NCI-H69 (cell line): ENCODE measurements around the gene TP53I11.

Experiments
- DNase-seq: peaks from one replicate; lab custom pipeline; 2025; lab: John Stamatoyannopoulos, UW

TP53I11 gene

DNA sequence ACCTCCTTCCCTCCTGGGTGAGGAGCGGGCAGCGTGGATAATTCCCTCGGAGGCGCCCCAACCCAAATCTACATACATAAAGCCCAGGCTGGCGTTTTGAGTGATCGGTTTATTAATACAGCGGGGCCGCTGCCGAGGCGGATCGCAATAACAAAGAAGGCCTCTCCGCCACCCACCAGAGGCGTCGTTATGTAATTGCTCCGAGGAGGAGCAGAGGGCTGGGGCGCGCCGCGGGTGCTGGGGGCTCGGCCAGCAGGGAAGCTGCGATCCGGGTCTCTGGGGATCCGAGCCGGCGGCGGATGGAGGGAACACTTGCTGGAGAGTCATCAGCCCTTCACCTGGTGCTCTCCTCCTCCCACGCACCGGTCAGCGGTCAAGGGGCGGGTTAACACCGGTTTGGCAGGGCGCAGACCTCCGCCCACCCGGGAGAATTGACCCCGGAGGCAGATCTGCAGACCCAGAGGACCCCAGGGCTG lies 6.4 kb upstream of the TP53I11 start:
- peak; percentile 93 for DNase-seq

DNA sequence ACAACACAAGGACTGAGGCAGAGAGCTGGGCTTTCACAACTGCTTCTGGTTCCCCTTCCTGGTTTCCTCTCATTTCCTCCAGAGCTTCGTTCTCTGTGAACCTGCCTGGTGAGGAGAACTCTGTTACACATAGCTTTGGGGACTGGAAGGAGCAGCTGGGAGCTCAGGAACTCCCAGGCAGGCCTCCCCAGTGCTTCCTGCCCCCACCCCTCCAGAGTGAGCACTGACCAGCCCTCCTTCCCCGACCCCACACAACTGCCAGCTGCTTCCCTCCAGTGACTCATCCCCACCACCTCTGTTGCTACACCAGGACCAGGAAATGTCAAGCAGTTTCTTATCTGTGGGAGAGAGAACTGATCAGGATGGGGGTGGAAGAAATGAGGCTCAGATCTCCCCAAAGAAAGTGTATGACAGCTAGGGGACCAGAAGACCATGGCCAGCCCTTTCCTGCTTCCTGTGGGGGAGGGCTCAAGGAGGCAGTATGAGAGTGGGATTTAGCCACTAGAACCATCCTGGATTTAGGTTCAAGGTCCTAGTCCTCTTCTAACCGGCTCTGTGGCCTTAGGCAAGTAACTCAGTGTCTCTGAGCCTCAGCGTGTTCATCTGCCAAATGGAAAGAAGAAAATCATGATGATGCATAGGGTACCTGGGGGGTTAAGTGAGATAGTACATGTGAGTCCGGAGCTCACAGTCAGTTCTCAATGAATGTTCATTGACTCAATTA lies 4.5 kb upstream of the TP53I11 start:
- DNase-seq: peak; percentile 86

DNA sequence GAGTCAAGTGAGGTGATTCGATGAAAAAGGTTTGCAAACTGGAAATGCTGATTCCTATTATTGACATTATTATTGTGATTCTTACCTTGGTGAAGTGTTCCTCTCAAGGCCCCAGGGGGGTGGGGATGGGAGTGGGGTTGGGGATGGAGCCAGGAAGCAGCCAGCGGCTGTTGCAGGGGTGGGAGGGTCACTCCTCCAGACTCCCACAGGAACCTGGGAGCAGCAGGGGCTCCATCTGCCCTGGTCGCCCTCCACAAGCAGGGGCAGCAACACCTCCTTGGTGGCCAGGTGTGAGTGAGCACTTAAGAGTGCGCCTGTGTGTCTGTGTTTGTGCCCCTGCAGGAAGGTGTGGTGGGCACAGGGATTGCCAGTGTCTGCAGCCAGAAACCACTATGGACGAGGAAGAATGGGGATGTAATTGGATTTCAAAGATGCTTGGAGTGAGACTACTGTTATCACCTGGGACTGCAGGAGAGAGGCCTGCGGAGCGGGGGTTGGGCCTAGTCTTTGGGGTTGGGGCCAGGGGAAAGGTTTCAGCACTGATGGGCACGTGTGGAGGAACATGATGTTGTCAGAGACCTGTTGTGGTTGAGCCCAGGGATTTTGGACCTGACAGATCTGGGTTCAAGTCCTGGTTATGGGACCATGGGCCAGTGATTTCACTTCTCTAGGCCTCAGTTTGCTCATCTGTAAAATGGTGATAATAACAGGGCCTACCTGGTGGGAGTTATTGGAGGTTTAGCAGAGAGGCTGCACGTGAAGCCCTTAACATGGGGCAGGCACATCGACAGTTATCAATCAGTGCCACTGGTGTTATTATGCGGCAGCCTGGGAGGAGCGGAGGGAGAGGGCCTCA lies 3.6 kb upstream of the TP53I11 start:
- peak; percentile 91 for DNase-seq

DNA sequence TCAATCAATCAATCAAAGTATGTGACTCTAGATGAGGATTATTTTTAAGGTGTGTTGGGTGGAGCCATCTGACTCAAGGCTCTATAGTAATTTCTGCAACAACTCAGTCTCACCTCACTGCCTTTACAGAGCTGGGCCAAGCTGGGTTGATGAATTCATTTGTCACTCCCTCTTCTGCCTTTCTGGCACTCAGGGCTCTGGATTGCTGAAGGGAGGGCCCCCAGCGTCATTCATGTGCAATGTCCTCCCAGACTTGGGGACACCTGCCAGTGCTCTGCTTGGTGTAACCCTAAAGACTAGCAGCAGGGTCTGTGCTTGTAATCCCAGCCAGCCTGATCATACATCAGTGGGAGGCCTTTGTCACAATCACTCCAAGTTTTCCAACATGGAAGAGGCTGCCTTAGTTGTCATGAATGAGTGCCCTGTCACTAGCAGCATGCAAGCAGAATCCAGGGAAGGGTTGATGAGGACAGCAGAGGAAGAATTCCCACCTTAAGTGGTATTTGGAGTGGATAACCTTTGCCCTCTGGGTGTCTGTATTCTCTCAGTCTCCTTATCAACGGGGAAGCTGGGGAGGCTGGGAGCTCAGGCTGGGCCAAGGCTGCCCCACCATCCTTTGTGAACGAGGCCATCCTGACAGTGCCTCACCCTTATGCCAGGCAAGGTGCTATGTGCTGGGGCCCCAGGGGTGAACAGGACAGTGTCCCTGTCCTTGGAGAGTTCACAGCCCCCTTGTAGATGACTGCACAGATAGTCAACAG lies 2.0 kb upstream of the TP53I11 start:
- DNase-seq: peak; percentile 43

DNA sequence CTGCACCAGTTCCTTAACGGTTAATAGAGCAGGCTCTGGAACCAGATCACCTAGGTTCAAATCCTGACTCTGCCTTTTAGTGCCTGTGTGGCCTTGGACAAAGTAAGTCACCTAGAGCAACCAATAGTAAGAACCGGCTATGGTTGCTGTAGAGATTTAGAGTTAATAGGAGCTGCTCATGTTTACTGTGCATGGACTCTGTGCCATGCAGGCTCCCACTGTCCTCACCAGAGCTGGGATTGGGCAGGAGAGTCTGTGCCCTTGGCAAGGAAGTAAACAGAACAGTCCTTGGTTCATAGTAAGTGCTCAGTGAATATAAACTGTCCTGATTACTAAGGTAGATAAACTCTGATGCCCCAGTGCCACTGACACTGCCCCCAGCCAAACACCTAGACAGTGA lies 1.4 kb upstream of the TP53I11 start:
- DNase-seq: no peak

DNA sequence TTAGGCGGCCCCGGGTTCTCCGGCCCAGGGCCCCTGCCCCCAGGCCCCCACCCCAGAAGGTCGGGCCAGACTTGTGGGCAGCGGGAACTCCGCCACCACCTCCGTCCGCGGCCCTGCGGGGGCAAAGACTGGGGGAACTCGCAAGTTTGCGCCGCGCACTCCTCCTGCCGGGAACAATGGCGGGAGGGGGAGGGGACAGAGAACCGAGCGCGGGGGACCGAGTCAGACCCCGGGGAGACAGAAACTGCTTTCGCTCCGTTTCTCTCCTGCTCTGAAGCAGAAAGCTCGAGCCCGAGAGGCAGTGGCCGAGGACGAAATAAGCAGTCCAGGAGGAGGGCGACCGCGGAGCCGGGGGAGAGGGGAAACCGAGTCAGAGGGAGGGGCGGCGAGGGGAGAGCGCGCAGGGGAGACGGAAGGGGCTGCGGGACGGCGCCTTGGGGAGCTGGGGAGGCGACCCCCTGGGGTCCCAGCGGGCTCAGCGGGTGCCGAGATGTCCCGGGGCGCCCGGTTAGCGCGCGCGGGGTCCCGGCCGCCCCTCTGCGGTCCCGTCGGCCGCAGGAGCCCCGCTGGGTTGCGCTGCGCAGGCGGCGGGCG lies 555 bp downstream of the TP53I11 start:
- peak; percentile 75 for DNase-seq

DNA sequence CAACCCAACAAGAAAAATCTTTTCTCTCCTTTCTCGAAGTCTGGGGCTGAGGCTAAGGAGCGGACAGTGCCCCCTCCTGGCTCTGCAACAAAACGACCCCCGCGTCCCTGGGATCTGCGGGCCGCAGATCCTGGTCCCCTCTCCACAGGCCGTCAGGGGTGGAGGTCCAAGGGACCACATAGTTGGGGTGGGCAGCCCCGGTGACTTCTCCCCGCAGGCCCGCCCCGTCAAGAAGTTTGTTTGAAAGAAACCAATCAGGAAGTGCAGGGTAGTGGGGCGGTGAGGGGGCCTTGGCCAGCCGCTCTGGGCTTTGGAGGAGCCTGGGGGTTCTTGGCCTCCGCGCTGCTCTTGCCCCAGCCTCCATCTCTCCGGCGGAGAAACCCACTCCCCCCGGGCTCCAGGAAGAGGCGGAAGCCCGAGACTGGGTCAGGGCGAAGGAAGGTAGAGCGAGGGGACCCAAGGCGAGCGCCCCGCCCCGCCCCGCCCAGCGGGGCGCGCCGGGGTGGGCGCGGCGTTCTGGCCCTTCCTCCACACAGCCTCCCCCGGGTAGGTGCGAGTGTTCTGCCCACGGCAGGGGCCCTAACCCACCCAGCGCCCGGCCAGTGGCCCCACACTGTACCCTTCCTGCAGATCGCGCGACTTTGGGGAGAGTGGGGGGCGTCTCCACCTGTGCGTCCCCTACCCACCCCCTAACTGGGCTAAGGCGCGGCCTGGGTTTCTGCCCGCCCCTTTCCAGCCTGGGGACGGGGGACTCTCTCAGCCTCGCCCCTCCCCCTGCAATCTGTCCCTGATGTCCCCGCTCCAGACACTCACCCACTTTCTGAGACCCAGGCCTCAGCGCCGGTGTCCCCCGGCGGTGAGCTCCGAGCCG lies 1.3 kb downstream of the TP53I11 start:
- DNase-seq: peak; percentile 75

DNA sequence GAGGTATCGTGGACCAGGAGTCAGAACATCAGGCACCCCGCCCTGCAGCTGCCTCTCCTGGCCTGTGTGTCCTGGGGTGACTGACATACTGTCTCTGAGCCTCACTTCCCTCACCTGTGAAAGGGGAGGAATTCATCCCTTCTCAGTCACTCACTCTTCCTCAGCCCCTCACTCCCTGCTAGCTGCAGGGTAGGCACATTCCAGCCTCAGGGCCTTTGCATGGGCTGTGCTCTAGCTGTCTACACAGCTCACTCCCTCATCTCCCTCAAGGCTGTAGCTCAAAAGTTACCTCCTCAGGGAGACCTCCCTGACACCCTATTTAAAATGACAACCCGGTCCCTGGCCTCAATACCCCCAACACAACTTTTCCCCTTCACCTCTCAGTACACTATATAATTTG lies 2.5 kb downstream of the TP53I11 start:
- DNase-seq: no peak

DNA sequence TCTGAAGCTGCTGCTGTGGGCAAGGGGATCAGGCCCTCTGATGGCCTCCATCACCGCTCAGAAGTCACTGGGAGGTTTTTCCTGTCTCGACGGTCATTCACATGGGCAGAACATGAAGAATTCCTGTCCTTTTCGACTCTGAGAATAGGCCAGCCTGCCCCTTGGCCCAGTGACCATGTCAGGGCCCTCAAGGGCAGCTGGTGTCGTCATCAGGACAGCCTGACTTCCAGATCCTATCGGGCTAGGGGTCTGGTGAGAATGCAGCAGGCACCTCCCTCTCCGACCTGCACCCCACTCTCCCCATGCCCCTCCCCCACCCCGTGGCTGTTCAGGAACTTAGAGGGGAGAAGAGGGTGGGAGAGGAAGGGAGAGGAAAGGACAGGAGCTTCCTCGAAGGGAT lies 3.6 kb downstream of the TP53I11 start:
- DNase-seq: no peak

DNA sequence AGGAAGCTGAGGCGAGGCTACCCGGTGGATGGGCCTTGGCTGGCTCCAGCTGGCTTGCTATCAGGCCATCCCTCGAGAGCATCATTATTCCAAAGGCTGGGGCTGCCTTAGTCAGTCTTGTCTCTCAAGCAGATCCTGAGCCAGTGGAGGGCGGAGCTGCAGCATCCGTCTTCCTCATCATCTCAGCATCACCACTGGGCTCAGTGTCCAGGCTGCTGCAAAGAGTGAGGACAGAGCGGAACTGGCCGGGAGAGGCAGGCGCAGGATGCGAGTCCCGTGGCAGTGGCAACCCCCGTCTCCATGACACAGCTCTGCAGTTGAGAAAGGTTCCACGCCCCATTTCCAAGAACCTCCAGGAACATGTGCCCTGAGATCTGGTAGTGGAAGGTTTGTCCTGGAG lies 4.4 kb downstream of the TP53I11 start:
- DNase-seq: no peak

DNA sequence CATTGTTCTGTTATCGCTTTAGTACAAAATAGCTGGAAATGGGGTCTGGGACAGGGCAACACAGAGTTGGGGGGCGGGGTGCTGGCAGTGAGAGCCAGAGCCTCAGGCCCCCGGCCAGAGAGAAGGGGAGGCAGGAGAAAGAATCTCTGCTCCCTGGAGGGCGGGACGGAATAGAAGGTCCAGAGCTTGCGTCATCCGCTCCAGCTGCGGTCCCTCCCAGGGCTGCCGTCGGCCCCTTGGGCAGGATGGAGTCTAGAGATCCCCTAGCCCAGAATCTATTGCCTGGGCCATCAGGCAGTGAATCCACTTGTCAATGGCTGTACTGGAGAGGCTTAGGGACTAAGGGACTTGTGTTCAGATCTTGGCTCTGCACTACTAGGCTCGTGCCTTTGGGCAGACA lies 5.0 kb downstream of the TP53I11 start:
- no peak for DNase-seq

DNA sequence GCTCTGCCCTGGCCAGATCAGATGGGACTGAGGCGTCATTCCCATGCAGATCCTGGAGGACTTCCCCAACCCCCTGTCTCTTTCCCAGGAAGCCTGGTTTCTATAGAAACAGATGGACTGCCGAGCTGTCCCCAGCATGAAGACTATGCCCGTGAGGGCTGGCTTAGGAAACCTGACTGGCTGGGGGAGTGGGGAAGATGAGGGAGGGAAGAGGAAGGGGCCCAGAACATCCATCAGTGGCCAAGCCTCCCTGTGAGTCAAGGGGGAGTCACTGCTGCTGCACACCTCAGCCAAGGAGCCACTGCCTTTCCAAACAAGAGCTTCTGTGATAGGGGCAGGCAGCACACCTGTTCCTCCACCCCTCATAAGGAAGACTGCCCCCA lies 5.8 kb downstream of the TP53I11 start:
- DNase-seq: peak; percentile 65

DNA sequence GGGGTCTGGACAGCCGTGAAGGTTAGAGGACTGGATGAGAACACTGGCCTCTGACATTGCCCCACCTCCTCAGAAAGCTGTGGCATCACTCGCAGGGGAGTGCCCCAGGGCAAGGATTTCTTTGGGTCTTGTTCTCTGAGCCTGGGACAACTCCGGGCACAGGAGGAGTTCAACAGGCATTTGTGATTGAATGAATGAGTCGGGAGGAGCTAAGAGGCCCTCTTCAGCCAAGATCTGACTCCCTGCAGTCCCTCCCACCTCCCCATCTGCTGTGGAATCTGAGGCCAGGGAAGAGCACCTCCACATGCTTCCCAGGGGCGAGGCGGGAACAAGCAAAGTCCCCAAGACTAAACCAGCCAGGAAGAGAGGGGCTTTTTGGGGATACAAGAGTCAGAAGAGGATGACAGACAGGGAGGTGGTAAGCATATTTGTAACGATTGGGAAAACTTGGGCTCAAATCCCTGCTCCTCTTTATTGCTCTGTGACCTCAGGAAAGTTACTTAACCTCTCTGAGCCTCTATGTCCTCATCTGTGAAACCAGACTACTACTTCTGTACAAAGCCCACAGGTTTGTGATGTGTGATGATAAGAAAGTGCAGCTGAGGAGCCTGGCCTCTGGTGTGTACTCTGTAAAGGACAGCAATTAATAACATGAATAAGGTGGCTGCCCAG lies 6.4 kb downstream of the TP53I11 start:
- peak; percentile 82 for DNase-seq

DNA sequence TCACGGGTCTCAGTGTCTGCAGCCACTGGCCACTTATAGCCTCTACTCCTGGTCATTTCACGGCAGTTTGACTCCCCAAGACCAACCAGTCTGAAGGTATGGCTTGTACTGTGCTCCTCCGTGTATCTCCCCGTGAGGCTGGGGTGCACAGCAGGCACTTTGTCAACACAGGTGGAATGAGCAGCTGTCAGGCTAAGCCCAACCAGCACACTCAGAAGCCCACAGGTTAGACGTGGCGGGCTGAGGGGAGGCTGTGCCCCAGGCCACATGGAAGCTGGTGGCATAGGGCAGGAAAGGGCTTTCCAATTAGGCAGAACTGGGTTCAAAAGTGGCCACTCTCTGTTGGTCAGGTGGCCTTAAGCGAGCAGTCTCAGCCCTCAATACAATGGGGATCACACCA lies 7.0 kb downstream of the TP53I11 start:
- peak; percentile 94 for DNase-seq

DNA sequence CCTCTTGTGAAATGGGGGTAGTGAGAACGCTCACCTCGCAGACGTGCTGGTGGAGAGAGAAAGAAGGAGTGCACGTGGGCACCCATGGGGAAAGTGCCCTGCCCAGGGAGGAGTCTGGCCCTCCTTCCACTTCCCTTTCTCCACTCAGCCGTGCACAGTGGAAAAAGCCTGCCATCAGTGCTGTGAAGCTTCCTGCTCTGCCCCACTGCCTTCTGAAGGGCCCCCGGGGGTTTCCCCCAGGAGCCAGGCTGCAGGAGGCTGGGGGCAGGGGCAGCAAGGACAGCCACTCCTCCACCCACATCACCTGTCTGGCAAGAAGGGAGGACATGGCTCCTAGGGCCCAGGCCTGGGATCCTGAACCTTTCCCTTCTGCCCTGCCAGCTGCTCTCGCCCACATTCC lies 7.6 kb downstream of the TP53I11 start:
- peak; percentile 81 for DNase-seq

DNA sequence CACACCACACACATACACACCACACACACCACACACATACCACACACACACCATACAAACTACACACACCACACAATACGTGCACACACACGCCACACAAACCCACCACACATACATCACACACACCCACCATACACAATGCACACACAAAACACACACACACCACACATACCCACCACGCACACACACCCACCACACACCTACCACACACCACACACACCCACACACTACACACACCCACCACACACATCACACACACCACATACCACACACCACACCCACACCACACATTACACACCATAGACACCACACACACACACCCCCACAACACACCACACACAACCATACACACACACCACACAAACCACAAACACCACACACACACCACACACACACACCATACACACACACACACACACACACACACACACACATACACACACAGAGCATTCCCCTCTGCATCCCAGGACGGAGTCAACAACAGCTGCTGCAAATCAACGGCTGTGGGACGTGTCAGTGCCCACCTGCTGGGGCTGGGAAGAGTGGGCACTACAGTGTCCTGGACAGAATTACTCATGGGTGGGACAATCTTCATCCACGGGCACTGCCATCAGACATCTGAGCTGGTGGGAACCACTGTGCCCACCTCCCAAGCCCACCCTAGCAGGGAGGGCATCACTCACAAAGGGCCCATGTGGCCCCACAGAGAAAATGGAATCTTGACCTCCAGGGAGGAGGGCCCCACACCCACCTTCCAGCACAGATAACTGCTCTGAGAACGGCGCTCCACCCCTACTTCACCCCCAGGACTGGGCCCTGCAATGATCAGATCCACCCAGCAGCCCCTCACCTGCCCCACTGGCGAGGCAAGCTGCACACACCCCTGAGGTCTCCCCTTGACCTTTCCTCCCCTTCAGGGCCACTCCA lies 8.4 kb downstream of the TP53I11 start:
- no peak for DNase-seq

DNA sequence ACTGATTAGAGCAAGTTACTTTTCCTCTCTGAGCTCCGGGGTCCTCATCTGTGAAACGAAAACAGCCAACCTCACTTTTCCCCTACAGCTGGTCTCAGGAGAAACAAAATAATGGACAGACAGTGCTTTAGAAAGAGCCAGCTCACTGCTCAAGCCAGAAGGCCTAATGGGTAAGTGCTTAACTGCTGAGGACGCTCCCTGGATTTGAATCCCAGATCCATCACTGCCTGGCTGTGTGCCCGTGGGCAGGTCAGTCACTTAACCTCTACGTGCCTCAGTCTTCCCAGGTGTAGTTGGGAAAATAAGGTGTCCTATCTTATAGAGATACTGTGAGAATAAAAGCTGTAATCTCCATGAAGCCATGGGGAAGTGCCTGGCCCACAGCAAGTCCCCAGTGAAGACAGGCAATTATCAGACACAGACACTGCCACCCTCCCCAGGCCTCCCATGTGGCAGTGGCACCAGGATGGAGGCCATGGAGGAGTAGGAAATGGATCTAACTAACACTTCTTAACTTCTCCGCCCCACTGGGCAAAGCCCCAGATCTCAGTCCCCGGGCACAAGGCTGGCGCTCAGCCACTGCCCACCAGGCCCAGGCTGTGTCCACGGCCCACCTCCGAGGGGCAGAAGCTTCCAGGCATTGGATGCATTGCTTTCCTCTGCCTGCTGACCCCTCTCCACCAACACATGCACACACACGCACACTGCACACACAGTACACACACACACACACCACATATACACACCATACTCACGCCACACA lies 9.2 kb downstream of the TP53I11 start:
- peak; percentile 58 for DNase-seq

DNA sequence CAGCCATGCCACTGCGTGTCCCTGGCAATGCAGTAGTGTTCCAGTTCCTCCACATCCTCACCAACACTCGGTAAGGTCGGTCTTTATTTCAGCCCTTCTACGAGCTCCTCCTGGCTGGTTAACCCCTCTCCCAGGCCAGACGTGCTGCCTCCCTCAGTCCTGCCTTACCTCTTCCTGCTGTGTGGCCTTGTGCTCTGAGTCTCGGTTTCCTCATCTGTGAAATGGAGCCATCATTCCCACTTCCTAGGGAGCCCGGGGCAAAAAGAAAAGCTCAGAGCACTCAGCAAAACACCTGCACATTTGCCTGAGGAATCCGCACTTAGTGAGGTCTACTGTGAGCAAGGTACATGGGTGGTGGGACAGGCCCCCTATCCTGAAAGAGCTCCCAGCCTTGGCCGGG lies 9.8 kb downstream of the TP53I11 start:
- no peak for DNase-seq

DNA sequence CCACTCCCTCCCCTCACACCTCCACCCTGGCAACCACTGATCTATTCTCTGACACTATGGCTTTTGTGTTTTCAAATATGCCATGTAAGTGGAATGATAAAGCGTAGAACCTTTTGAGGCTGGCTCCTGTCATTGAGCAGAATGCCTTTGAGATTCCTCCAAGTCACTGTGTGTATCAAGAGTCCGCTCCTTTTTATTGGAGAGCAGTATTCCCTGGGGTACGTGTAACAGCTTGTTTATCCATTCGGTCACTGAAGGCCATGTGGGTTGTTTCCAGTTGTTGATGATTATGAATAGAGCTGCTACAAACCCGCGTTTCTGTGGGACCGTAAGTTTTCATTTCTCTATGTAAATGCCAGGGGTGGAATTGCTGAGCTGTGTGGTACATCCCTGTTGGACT lies 10.3 kb downstream of the TP53I11 start:
- DNase-seq: no peak
